Fibroblast of skin of right quadriceps (primary cell): ENCODE results near the gene KCNAB2.

Experiments
- DNase-seq: peaks from one replicate; pipeline ENCODE4 v3.0.0-alpha.2; 2013

Gene KCNAB2

DNA sequence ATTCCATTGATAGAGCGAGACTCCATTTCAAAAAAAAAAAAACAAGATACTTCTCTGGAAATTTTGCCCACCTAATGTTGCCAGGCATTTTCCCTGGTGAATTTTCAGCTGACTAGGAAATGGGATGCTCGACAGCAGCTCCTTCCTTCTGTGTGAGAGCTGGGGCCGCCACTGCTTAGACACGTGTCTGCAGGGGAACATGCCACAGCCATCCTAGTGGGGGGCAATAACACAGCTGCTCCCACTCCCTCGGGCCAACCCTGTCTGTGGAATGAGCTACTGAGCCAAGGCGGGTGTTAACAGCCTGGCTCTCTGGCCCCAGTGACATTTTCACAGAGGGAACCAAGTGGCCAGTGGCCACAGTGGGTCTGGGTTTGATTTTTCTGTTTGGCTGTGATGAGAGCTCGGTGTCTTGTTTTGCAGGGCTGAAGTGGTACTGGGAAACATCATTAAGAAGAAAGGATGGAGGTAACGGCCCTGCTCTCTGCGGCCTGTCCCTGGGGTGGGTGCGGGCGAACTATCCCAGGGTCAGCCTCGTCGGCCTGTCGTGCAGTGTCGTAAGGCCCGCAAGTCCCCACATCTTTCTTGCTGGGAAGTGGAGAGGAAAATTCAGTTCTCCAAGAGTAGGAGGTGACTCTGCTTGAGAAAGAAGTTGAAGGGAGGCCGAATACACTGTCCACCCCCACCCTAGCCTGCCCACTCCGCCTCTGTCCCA, 39.2 kb downstream of the KCNAB2 start:
- DNase-seq = no peak

DNA sequence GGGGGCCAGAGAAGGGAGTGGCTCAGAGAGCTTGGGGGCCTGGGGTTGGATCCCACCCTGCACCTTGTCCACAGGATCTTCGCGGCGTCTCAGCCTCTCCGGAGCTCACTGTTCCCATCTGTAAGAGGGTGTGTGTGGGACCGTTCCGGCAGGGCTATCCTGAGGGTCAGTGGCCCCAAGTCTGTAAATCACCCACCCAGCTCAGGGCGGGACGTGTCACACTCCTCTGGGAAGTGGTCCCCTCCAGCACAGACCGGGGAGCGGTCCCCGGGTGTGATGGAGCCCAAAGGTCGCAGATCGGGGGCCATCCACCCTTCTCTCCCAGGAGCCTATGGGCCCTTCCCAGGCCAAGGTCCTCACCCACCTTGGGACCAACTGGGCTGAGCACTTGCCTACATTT, 40.0 kb downstream of the KCNAB2 start:
- DNase-seq = no peak

DNA sequence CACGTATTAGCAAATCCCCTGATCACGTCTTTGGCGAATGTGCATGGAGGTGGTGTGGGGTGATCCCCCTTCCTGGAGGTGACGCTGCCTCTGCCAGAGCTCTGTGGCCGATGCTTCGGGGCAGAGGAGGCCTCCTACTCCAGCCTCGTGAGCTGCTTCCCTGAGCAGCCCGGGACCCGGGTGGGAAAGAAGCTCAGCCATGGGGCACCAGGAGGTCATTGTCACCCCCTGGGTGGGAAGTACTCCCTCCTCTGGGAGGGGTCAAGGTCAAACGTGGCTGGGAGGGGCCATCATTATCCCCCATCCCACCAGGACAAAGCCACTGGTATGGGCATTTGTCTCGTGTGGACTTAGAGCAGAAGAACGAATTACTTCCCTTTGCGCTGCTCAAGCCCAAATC, 40.7 kb downstream of the KCNAB2 start:
- DNase-seq = no peak

- DNase-seq = no peak
Observed at GRCh38 chr1:6086762-6087376, 41.2 kb downstream of the KCNAB2 start.

- no peak for DNase-seq
Observed at GRCh38 chr1:6087377-6087772, 41.7 kb downstream of the KCNAB2 start.

GRCh38 chr1:6087958-6088357, 42.3 kb downstream of the KCNAB2 start:
- DNase-seq = no peak

GRCh38 chr1:6088956-6089355, 43.3 kb downstream of the KCNAB2 start:
- no peak for DNase-seq

DNA sequence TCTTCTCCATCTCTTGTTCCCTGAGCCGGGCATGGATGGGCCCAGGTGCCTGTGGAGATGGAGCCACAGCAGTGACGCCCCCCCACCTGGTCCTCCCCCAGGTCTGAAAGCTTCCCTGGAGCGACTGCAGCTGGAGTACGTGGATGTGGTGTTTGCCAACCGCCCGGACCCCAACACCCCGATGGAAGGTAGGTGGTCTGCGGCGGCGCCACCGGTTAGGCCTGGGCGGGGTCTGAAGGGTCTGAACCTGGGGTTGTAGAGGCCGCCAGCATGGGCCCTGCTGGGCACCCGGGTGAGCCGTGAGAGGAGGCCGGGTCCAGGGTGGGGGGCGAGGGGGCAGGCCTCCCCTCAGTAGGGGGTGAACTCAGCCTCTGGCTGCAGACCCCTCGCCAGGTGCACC, 44.6 kb downstream of the KCNAB2 start:
- DNase-seq = no peak

DNA sequence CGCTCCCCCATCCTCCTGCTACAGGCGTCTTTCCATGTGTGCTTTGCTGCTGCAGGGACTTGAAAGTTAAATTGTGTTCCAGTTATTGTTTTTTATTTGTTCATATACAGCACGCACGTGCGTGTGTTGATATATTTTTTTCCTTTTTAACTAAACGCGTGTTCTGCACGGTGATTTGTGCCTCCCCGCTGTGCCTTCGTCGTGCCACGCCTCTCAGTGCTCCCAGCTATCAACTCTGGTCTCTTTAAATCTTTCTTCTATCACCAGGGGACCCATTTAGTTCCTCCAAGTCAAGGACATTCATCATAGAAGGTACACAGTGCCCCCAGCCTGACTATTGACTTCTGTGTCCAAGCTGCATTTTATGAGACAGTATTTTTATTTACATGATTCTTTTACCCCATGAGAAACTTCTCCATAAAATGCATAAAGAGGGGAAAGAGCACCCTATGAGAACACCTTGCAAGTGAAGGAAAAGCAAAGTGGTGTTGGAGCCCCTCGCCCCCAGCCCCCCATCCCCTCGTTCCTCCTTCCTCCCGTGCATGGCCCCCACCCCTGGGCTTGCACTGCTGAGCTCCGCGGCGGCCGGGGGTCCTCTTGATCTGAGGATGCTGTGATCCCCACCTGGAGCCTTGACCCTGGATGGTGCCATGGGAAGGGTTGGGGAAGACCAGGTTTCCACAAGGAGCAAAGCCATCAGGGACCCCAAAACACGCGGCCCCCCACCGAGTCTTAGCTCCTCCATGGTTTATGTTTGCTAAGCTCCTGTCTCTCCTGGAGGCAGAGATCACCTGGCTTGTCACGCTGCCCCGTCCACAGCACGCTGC, 45.5 kb downstream of the KCNAB2 start:
- no peak for DNase-seq

DNA sequence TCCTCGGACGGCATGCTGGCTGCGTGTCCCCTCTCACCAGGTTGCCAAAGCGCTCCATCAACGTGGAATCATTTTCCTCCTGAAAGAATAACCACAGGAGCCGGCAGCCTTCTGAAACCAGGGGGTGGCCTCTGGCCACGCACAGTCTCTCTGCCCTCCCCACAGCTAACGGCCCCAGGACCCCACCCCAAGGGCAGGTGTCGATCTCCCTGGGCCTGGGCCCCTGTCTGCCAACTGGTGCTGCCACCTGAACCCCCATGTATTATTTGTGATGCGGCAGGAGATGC, 46.1 kb downstream of the KCNAB2 start:
- DNase-seq = no peak

- no peak for DNase-seq
Observed at GRCh38 chr1:6092211-6092610, 46.5 kb downstream of the KCNAB2 start.

GRCh38 chr1:6093071-6093470, 47.4 kb downstream of the KCNAB2 start:
- no peak for DNase-seq

GRCh38 chr1:6093611-6094010, 47.9 kb downstream of the KCNAB2 start:
- DNase-seq = no peak

- DNase-seq = no peak
Observed at GRCh38 chr1:6094246-6094645, 48.6 kb downstream of the KCNAB2 start.

GRCh38 chr1:6094801-6095505, 49.3 kb downstream of the KCNAB2 start:
- DNase-seq = no peak

DNA sequence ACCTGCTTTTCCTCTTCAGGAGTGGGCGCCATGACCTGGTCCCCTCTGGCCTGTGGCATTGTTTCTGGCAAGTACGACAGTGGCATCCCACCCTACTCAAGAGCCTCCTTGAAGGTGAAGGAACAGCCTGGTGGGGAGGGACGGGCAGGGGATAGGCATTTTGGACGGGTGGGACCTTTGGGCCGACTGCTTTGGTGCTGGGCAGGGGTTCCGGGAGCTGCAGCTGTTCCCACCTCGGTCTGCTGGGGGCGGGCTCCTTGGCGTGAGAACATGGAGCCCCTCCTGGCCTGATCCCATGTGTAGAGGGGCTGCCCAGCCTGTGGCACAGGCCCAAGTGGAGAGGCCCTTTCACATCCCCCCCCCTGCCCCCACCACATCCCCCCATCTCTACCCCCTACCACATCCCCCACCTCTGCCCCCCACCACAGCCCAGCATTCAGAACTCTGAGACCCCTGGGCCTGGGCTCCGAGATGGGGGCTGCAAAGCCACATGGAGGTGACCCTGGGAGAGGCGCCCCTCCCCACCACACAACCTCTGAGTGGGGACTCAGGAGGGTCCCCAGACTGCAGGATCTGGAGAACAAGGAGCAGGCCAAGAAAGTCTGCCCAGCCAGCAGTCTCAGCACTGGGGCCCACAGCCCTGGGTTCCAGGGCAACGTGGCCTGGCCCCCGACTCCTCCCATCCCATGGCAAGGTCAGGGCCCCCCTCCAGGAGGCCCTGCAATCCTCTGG, 50.0 kb downstream of the KCNAB2 start:
- DNase-seq = no peak

- no peak for DNase-seq
Observed at GRCh38 chr1:6096243-6097116, 50.8 kb downstream of the KCNAB2 start.

DNA sequence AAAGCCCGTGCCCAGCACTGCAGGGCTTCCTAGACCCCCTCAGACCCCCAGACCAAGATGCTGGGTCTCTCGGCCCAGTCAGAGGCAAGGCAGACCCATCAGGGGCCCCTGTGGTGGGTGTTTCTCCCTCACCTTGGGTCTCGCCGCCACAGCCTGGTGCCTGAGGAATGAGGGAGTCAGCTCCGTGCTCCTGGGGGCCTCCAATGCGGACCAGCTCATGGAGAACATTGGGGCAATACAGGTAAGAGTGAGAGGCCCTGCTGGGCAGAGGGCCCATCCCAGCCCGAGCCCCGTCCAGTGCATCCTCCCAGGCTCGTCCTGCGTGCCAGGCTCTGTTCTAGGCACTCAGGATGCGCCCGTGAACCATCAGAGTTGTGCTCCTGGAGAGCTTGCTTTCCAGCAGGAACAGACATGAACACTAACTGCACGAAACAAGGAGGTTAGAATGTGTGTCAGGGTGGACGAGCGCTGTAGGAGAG, 51.5 kb downstream of the KCNAB2 start:
- no peak for DNase-seq

- DNase-seq = no peak
Observed at GRCh38 chr1:6097824-6098223, 52.1 kb downstream of the KCNAB2 start.

DNA sequence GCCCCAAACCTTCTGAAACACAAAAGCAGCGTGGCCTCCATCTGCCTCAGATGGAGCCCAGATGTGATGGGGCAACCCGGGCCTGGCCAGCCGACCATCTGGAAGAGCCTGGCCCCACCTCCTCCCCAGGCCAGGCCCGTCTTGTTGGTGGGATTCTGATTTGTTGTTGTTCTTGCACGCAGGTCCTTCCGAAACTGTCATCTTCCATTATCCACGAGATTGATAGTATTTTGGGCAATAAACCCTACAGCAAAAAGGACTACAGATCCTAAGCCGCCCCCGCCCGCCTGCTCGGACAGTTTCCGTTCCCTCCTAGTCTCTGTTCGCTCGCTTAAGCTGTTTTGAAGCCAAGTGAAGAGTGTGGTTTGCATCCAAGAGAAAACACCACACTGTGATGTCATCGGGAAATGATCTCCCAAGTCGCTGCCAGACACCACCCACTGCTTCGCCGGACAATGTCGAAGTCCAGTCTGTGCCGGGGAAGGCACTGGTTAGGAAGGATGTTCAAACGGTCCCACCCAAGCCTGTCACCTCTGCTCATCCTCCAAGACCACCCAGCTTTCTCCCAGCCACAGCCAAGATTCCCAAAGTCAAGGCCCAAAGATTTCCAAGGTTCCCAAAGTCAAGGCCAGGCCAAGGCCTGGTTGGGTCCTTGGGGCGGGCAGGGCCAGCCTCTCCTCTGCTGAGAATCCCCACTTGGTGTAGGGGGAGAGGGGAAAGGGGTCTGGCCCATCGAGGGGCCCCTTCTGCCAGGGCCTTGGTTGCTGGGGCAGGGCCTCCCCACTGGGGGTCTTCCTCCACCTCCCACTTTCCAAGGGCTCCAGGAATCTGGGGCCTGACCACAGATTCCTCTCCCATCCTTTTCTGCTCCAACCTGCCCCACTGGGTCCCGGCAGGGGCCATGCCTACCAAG, 52.9 kb downstream of the KCNAB2 start:
- peak; percentile 17 for DNase-seq

DNA sequence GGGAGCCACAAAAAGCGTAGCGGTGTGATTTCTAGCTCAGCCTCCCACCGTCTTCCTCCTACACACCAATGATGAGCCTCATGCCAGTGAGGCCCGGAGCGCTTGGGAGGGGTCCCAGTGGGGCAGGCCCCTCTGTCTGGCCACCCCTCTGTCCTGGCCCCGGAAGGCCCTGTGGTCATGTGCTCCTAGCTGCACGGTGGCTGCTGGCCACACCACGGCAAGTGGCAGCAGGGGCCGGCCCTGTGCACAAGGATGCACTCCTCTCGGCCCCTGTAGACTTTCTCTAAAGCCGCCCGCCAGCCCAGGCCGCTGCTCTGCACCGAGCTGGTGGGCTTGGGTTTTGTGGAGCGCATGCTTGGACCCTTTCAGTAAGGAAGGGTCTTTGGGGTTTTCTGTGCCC, 53.6 kb downstream of the KCNAB2 start:
- no peak for DNase-seq
